Measurements from ENCODE around the gene LDHD.

LDHD gene

DNA sequence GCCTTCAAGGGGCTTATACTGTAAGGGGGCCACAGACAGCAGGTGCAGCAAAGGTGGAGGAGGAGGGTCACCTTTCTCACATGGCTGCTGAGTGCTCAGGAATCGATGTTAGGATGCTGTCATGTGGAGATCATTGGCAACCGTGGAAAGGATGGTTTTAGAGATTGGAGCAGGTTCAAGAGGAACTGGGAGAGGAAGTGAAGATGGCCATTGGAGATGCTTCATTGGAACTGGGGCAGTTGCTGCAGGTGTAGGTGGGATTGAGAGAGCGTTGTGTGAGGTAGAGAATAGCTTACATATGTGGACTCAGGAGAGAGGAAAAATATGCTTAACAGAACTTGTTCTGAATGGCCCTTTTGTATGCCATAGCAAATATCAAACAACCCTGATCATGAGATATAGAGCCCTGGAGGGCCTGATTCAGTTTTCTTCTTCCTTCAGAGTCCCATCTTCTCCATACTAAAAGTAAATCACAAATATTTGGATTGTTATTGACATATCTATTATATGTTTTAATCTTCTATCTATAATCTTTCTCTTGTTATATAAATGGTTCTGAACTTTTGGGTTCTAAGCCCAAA lies 40.8 kb downstream of the LDHD start:
- H3K27ac ChIP-seq (ENCODE audit: low read depth, low read length, severe bottlenecking): no peak overlapping the region
- H3K9me3 ChIP-seq (ENCODE audit: control insufficient read depth, low read length): no peaks in the 10 kb centered on the region
- H3K4me1 ChIP-seq (ENCODE audit: control insufficient read depth, insufficient read depth, low read length, poor library complexity, severe bottlenecking): peaks cover 12% of the 10 kb centered on the region
- no peak overlapping the region for H3K4me3 ChIP-seq (ENCODE audit: extremely low read depth, insufficient read depth, low read length, poor library complexity, severe bottlenecking)
- peaks cover 11% of the 10 kb centered on the region for H3K36me3 ChIP-seq (ENCODE audit: control insufficient read depth, insufficient read depth, low read length)
- 96% methylated on average over 3 of the region's 3 CpGs for WGBS, 2 experiments (ENCODE audit: insufficient coverage in 2 of 2)

DNA sequence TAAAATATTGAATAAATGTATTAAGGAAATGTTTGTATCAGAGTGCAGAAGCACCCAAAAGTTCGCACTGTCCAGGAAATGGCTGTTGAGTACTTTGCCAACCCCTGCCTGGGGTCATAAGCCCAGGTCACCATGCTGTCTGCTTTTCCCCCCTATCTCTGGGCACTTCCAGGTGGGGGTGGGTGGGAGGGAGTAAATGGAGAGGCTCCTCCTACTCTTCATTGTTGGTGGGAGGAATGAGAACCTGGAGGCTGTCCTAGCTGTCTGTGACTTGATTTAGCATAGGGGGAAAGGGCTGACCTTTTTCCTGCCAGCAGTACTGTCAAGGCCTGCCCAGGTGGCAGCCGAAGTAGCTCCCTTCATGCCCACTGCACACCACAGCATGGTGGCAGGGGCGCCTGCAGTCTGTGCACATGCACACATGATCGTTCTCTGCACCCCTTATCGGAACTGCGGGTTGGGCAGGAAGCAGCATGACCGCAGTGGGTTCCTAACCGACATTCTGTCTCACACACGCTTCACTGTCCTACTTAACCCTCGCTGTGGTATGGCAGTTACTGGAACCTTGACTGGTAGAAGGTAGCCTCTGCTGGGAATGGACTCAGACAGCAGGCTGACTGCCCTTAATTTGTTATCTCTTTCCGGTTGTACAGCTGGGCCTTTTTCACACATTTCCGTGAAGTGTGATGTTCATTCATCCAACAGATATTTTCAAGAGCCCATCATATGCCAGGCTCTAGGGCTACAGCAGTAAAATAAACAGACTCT lies 41.5 kb downstream of the LDHD start:
- H3K9me3 ChIP-seq (ENCODE audit: control insufficient read depth, low read length): no peaks in the 10 kb centered on the region
- H3K36me3 ChIP-seq (ENCODE audit: control insufficient read depth, insufficient read depth, low read length): peaks cover 11% of the 10 kb centered on the region
- no peak overlapping the region for H3K4me3 ChIP-seq (ENCODE audit: extremely low read depth, insufficient read depth, low read length, poor library complexity, severe bottlenecking)
- no peak overlapping the region for H3K27ac ChIP-seq (ENCODE audit: low read depth, low read length, severe bottlenecking)
- H3K4me1 ChIP-seq (ENCODE audit: control insufficient read depth, insufficient read depth, low read length, poor library complexity, severe bottlenecking): peaks cover 10% of the 10 kb centered on the region
- 98 to 100% methylated on average over 9 to 11 of the region's 12 CpGs for WGBS, 2 experiments (ENCODE audit: insufficient coverage in 2 of 2)

DNA sequence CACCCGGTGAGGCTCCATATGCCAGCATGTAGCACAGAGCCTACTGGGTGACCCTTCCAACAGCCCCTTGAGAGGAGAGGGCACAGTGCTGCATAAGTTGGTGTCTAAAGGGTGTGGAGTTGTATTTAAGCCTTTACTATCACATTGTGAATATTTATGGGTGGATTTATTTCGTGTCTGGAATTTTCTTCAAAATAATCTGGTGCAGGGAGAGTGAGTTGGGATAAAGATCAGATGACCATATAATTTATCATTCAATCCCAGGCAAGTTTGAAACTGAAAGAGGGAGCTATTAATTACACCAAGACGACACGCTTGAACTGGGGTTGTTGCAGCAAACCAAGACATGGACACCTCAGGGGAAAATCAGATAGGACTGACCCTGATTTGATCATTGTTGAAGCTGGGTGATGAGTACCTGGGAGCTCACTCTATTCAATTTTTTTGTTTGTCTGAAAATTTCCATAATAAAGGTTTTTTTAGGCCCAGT lies 42.2 kb downstream of the LDHD start:
- peaks cover 12% of the 10 kb centered on the region for H3K4me1 ChIP-seq (ENCODE audit: control insufficient read depth, insufficient read depth, low read length, poor library complexity, severe bottlenecking)
- WGBS, 2 experiments (ENCODE audit: insufficient coverage in 2 of 2): 100% methylated on average over 2 to 3 of the region's 4 CpGs
- no peak overlapping the region for H3K4me3 ChIP-seq (ENCODE audit: extremely low read depth, insufficient read depth, low read length, poor library complexity, severe bottlenecking)

DNA sequence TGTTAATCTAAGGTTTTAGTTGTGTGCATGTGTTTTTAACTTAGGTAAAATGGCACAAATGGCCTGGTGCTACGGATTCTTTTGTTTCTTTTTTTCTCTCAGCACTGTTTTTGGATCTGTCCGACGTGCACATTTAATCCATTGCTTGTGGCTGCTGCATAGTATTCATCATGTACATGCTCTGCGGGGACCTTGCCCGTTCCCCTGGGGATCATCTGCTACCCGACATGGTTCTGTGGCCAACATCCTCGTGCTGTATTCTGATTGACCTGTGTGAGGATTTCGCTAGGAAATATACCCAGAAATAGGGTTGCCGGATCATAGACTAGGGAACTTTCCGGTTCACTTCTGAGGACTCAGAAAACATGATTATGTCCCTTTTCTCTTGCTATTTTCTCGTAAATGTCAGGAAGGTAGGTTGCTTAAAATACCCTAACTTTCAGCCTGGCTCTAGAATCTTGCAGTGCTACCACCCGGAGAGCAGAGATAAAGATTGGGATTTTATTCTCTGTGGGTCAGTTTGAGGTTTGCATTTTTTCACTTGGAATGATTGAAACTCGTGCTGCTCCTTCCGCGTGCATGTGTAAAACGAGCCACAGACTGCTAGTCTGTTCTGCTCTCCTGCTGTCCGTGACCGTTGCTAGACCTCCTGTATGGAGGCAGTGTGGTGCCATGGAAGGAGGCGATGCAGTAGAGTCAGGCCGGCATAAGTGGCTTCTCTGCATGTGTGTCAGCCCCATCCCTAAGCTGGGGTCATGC lies 42.9 kb downstream of the LDHD start:
- Histone ChIP-seq H3K4me1 (ENCODE audit: control insufficient read depth, insufficient read depth, low read length, poor library complexity, severe bottlenecking) (peaks cover 12% of the 10 kb centered on the region), H3K9me3 (ENCODE audit: control insufficient read depth, low read length) (no peaks in the 10 kb centered on the region), H3K36me3 (ENCODE audit: control insufficient read depth, insufficient read depth, low read length) (peaks cover 11% of the 10 kb centered on the region), H3K27ac (ENCODE audit: low read depth, low read length, severe bottlenecking) (no peak overlapping the region), H3K4me3 (ENCODE audit: extremely low read depth, insufficient read depth, low read length, poor library complexity, severe bottlenecking) (no peak overlapping the region)
- WGBS, 2 experiments (ENCODE audit: insufficient coverage in 2 of 2): 82 to 85% methylated on average over 17 to 18 of the region's 20 CpGs

More for the DNA sequence above, 42.2 kb downstream of the LDHD start:
- H3K9me3 ChIP-seq (ENCODE audit: control insufficient read depth, low read length): no peaks in the 10 kb centered on the region
- H3K27ac ChIP-seq (ENCODE audit: low read depth, low read length, severe bottlenecking): no peak overlapping the region
- peaks cover 11% of the 10 kb centered on the region for H3K36me3 ChIP-seq (ENCODE audit: control insufficient read depth, insufficient read depth, low read length)

DNA sequence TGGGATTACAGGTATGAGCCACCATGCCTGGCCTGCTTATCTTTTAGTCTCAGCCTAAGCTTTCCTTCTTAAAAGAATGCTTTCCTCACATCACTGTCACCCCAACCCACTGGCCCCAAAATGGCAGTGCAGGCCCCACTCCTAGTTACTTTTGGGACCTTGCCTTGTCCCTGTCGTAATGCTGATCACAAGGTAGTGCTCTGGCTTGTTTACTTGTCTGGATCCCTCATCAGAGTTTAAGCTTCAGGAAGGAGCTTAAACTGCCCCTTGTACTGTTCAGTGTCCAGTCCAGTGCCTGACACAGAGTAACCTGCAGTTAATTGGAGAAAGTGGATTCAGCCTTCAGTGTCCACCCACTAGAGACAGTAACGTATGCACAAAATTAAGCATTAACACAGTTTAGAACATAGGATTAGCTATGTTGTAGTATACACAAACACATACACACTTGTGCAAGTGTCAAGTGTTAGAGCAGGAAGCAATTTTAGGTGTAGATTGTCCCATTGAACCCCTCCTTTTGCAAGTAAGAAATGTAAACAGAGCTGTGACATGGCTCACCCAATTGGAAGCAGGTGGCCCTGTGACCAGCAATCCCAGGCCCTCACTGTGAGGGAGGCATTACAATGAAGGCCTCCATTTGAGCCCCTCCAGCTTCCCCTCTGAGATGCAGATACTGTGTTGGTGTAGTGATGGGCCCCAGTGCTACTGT lies 44.2 kb downstream of the LDHD start:
- Histone ChIP-seq H3K9me3 (ENCODE audit: control insufficient read depth, low read length) (no peaks in the 10 kb centered on the region), H3K36me3 (ENCODE audit: control insufficient read depth, insufficient read depth, low read length) (peaks cover 3% of the 10 kb centered on the region), H3K27ac (ENCODE audit: low read depth, low read length, severe bottlenecking) (no peak overlapping the region), H3K4me1 (ENCODE audit: control insufficient read depth, insufficient read depth, low read length, poor library complexity, severe bottlenecking) (peaks cover 12% of the 10 kb centered on the region), H3K4me3 (ENCODE audit: extremely low read depth, insufficient read depth, low read length, poor library complexity, severe bottlenecking) (no peak overlapping the region)
- WGBS, 2 experiments (ENCODE audit: insufficient coverage in 2 of 2): 88 to 100% methylated on average over 1 of the region's 2 CpGs

DNA sequence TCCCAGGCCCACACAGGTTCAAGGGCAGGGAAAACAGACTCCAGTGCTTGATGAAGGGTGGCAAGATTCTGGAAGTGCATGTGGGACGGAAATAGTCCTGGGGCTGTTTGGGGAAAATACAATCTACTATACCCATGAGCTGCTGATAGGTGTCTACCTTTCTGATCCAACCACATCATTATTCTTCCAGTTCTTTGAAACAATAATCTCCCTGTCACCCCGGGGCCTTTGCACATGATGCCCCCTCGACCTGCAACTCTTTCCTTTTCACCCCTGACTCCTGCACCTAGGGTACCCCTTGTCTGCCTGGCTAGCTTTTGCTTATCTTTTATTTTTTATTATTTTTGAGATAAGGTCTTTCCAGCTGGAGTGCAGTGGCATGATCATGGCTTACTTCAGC lies 45.0 kb downstream of the LDHD start:
- Histone ChIP-seq H3K36me3 (ENCODE audit: control insufficient read depth, insufficient read depth, low read length) (no peaks in the 10 kb centered on the region), H3K9me3 (ENCODE audit: control insufficient read depth, low read length) (no peaks in the 10 kb centered on the region), H3K27ac (ENCODE audit: low read depth, low read length, severe bottlenecking) (no peak overlapping the region), H3K4me3 (ENCODE audit: extremely low read depth, insufficient read depth, low read length, poor library complexity, severe bottlenecking) (no peak overlapping the region), H3K4me1 (ENCODE audit: control insufficient read depth, insufficient read depth, low read length, poor library complexity, severe bottlenecking) (peaks cover 12% of the 10 kb centered on the region)
- 95 to 96% methylated on average over 2 to 3 of the region's 3 CpGs for WGBS, 2 experiments (ENCODE audit: insufficient coverage in 2 of 2)

DNA sequence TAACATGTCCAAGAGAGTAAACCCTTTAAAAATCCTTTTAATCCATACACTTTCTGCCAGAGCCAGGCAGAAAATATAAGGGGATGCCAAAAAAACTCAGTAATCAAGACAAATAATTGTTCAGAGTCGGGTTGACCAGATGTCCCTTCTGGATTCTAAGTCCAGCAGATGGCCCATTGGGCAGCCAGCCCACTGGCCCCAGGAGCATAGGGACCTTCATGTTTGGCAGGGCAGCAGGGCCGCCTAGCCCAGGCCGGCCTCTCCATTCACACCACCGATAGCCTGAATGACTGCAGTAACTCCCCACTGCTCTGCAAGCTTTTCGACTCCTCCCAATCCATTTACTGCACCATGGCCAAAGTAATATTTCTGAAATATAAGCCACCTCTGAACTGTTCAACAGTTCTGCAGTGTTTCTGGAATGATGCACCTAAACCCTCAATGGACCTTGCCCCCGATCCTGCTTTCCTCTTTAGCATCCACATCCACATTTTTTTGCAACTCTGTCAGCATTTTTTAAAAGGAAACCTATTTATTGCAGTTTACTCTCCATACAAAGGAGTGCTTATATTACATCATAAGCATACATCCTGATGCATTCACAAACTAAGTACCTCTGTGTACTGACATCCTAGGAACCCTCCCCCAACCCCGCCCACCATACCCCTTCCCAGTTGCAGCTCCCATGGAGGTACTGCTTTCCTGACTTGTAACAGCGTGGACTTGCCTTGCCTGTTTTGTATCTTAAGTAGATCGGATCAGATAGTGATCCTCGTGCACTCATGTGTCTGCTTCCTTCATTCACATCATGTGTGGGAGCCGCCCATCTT lies 46.4 kb downstream of the LDHD start:
- H3K4me3 ChIP-seq (ENCODE audit: extremely low read depth, insufficient read depth, low read length, poor library complexity, severe bottlenecking): no peak overlapping the region
- H3K4me1 ChIP-seq (ENCODE audit: control insufficient read depth, insufficient read depth, low read length, poor library complexity, severe bottlenecking): peaks cover 12% of the 10 kb centered on the region
- H3K9me3 ChIP-seq (ENCODE audit: control insufficient read depth, low read length): no peaks in the 10 kb centered on the region
- no peaks in the 10 kb centered on the region for H3K36me3 ChIP-seq (ENCODE audit: control insufficient read depth, insufficient read depth, low read length)
- peak overlapping the region; percentile 29 for H3K27ac ChIP-seq (ENCODE audit: low read depth, low read length, severe bottlenecking)
- 86 to 92% methylated on average over 7 to 10 of the region's 11 CpGs for WGBS, 2 experiments (ENCODE audit: insufficient coverage in 2 of 2)

DNA sequence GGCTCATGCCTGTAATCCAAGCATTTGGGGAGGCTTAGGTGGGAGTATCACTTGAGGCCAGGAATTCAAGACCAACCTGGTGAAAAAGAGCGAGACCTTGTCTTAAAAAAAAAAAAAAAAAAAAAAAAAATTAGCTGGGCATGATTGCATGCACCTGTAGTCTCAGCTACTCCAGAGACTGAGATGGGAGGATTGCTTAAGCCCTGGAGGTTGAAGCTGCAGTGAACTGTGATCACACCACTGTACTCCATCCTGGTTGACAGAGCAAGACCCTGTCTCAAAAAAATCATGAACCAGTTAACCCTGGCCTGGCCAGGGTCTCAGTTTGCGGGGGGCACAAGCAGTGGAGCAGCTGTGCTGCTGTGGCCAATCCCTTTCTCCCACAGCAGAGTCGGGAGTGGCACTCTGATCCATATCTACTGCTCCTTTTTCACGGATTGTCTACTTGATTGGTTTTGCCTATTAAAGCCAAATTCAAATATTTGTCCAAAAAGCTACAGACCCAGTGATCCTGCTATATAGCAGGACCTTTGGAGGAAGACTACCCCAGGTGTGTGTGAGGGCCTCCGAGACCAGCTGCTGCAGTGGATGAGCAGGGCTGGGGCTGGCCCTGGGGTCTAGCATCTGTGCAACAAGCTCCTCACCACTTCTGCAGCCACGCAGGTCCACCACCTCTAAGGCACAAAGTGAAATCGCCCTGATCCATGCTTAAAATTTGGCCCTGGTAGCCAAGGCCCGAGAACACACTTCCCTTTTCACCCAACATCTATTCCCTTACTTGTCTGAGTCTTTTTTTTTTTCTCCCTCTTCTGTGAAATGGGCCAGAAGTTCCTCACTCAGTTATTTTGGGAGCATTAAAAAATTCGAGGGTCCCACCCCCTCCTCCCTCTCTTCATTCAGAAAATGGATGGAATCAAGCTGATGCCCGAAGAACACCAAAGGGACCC lies 48.2 kb downstream of the LDHD start:
- 91 to 92% methylated on average over 8 of the region's 10 CpGs for WGBS, 2 experiments (ENCODE audit: insufficient coverage in 2 of 2)
- Histone ChIP-seq H3K36me3 (ENCODE audit: control insufficient read depth, insufficient read depth, low read length) (no peaks in the 10 kb centered on the region), H3K27ac (ENCODE audit: low read depth, low read length, severe bottlenecking) (no peak overlapping the region), H3K9me3 (ENCODE audit: control insufficient read depth, low read length) (no peaks in the 10 kb centered on the region), H3K4me1 (ENCODE audit: control insufficient read depth, insufficient read depth, low read length, poor library complexity, severe bottlenecking) (peaks cover 10% of the 10 kb centered on the region), H3K4me3 (ENCODE audit: extremely low read depth, insufficient read depth, low read length, poor library complexity, severe bottlenecking) (no peak overlapping the region)

DNA sequence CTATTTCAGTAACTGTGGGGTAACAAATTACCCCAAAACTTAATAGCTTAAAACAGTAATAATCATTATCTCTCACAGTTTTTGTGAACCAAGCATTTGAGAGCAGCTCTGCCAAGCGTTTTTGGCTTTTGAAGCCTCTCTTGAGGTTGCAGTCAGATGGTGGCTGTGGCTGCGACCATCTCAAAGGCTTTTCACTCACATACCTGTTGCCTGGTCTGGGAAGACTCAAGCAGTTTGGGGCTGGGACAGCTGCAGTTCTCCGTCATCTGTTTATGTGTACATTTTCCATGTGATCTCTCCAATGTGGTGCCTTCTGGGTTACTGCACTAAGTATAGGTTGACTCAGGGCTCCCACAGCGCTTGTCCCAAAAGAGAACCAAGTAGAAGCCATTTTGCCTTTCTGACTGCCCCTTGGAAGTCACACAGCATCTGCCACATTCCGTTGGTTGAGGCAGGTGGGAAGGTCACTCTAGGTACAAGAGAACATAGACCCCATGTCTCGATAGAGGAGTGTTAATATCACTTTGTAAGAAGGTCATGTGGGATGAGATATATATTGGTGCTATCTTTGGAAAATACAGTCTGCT lies 49.6 kb downstream of the LDHD start:
- Histone ChIP-seq H3K36me3 (ENCODE audit: control insufficient read depth, insufficient read depth, low read length) (no peaks in the 10 kb centered on the region), H3K4me3 (ENCODE audit: extremely low read depth, insufficient read depth, low read length, poor library complexity, severe bottlenecking) (no peak overlapping the region), H3K9me3 (ENCODE audit: control insufficient read depth, low read length) (no peaks in the 10 kb centered on the region), H3K4me1 (ENCODE audit: control insufficient read depth, insufficient read depth, low read length, poor library complexity, severe bottlenecking) (peaks cover 10% of the 10 kb centered on the region), H3K27ac (ENCODE audit: low read depth, low read length, severe bottlenecking) (no peak overlapping the region)
- 95 to 100% methylated on average over 3 to 6 of the region's 6 CpGs for WGBS, 2 experiments (ENCODE audit: insufficient coverage in 2 of 2)

All from mesodermal cell (in vitro differentiated cells).